ENCODE data around the gene LAMP5.

LAMP5 gene

GRCh38 chr20:9503526-9504245 is 10.7 kb upstream of the LAMP5 start:
- Histone ChIP-seq H3K4me1 (ENCODE audit: control insufficient read depth, insufficient read depth, low read length) (no peaks in the 10 kb centered on the region), H3K27me3 (ENCODE audit: control insufficient read depth, insufficient read depth, low read length) (peaks cover 50% of the 10 kb centered on the region), H3K9ac (ENCODE audit: low read depth, low read length) (no peak overlapping the region), H3K4me3 (ENCODE audit: low read depth, low read length) (no peak overlapping the region), H3K9me3 (ENCODE audit: control insufficient read depth, insufficient read depth, low read length) (no peaks in the 10 kb centered on the region), H3K36me3 (ENCODE audit: control insufficient read depth, insufficient read depth, low read length) (no peaks in the 10 kb centered on the region)

- no peaks in the 10 kb centered on the region for H3K9me3 ChIP-seq (ENCODE audit: control insufficient read depth, insufficient read depth, low read length)
- H3K36me3 ChIP-seq (ENCODE audit: control insufficient read depth, insufficient read depth, low read length), result no peaks in the 10 kb centered on the region
- peak overlapping the region; percentile 38 for H3K4me3 ChIP-seq (ENCODE audit: low read depth, low read length)
- H3K9ac ChIP-seq (ENCODE audit: low read depth, low read length), result no peak overlapping the region
- peaks cover 77% of the 10 kb centered on the region for H3K27me3 ChIP-seq (ENCODE audit: control insufficient read depth, insufficient read depth, low read length)
- H3K4me1 ChIP-seq (ENCODE audit: control insufficient read depth, insufficient read depth, low read length), result no peaks in the 10 kb centered on the region
These were observed 8.0 kb upstream of the LAMP5 start for GRCh38 chr20:9506280-9506821.

- no peaks in the 10 kb centered on the region for H3K36me3 ChIP-seq (ENCODE audit: control insufficient read depth, insufficient read depth, low read length)
- no peaks in the 10 kb centered on the region for H3K4me1 ChIP-seq (ENCODE audit: control insufficient read depth, insufficient read depth, low read length)
- no peak overlapping the region for H3K9ac ChIP-seq (ENCODE audit: low read depth, low read length)
- no peaks in the 10 kb centered on the region for H3K9me3 ChIP-seq (ENCODE audit: control insufficient read depth, insufficient read depth, low read length)
- peaks cover 83% of the 10 kb centered on the region for H3K27me3 ChIP-seq (ENCODE audit: control insufficient read depth, insufficient read depth, low read length)
- H3K4me3 ChIP-seq (ENCODE audit: low read depth, low read length), result peak overlapping the region; percentile 38
These were observed 7.4 kb upstream of the LAMP5 start for GRCh38 chr20:9506964-9507369.

GRCh38 chr20:9507544-9508239 is 6.7 kb upstream of the LAMP5 start:
- Histone ChIP-seq H3K27me3 (ENCODE audit: control insufficient read depth, insufficient read depth, low read length) (peaks cover 91% of the 10 kb centered on the region), H3K36me3 (ENCODE audit: control insufficient read depth, insufficient read depth, low read length) (no peaks in the 10 kb centered on the region), H3K9me3 (ENCODE audit: control insufficient read depth, insufficient read depth, low read length) (no peaks in the 10 kb centered on the region), H3K9ac (ENCODE audit: low read depth, low read length) (no peak overlapping the region), H3K4me1 (ENCODE audit: control insufficient read depth, insufficient read depth, low read length) (no peaks in the 10 kb centered on the region), H3K4me3 (ENCODE audit: low read depth, low read length) (peak overlapping the region; percentile 38)

- Histone ChIP-seq H3K27me3 (ENCODE audit: control insufficient read depth, insufficient read depth, low read length) (peaks cover 94% of the 10 kb centered on the region), H3K4me3 (ENCODE audit: low read depth, low read length) (peak overlapping the region; percentile 38), H3K9ac (ENCODE audit: low read depth, low read length) (no peak overlapping the region)
These were observed 6.1 kb upstream of the LAMP5 start for GRCh38 chr20:9508240-9508661.

GRCh38 chr20:9508696-9509178 is 5.7 kb upstream of the LAMP5 start:
- Histone ChIP-seq H3K4me1 (ENCODE audit: control insufficient read depth, insufficient read depth, low read length) (no peaks in the 10 kb centered on the region), H3K4me3 (ENCODE audit: low read depth, low read length) (peak overlapping the region; percentile 38), H3K36me3 (ENCODE audit: control insufficient read depth, insufficient read depth, low read length) (no peaks in the 10 kb centered on the region), H3K27me3 (ENCODE audit: control insufficient read depth, insufficient read depth, low read length) (peaks cover 96% of the 10 kb centered on the region), H3K9ac (ENCODE audit: low read depth, low read length) (no peak overlapping the region), H3K9me3 (ENCODE audit: control insufficient read depth, insufficient read depth, low read length) (no peaks in the 10 kb centered on the region)

More at GRCh38 chr20:9508240-9508661, 6.1 kb upstream of the LAMP5 start:
- H3K4me1 ChIP-seq (ENCODE audit: control insufficient read depth, insufficient read depth, low read length), result no peaks in the 10 kb centered on the region
- no peaks in the 10 kb centered on the region for H3K9me3 ChIP-seq (ENCODE audit: control insufficient read depth, insufficient read depth, low read length)
- no peaks in the 10 kb centered on the region for H3K36me3 ChIP-seq (ENCODE audit: control insufficient read depth, insufficient read depth, low read length)

GRCh38 chr20:9509246-9509645 is 5.1 kb upstream of the LAMP5 start:
- Histone ChIP-seq H3K4me1 (ENCODE audit: control insufficient read depth, insufficient read depth, low read length) (no peaks in the 10 kb centered on the region), H3K27me3 (ENCODE audit: control insufficient read depth, insufficient read depth, low read length) (peaks cover 98% of the 10 kb centered on the region), H3K36me3 (ENCODE audit: control insufficient read depth, insufficient read depth, low read length) (no peaks in the 10 kb centered on the region), H3K4me3 (ENCODE audit: low read depth, low read length) (peak overlapping the region; percentile 38), H3K9ac (ENCODE audit: low read depth, low read length) (no peak overlapping the region), H3K9me3 (ENCODE audit: control insufficient read depth, insufficient read depth, low read length) (no peaks in the 10 kb centered on the region)

- no peaks in the 10 kb centered on the region for H3K36me3 ChIP-seq (ENCODE audit: control insufficient read depth, insufficient read depth, low read length)
- no peak overlapping the region for H3K9ac ChIP-seq (ENCODE audit: low read depth, low read length)
- no peak overlapping the region for H3K4me3 ChIP-seq (ENCODE audit: low read depth, low read length)
- peaks cover 99% of the 10 kb centered on the region for H3K27me3 ChIP-seq (ENCODE audit: control insufficient read depth, insufficient read depth, low read length)
- no peaks in the 10 kb centered on the region for H3K9me3 ChIP-seq (ENCODE audit: control insufficient read depth, insufficient read depth, low read length)
- peaks cover 7% of the 10 kb centered on the region for H3K4me1 ChIP-seq (ENCODE audit: control insufficient read depth, insufficient read depth, low read length)
These were observed 3.5 kb upstream of the LAMP5 start for GRCh38 chr20:9510911-9511310.

GRCh38 chr20:9514072-9514460 is 324 bp upstream of the LAMP5 start:
- Histone ChIP-seq H3K4me3 (ENCODE audit: low read depth, low read length) (peak overlapping the region; percentile 66), H3K9me3 (ENCODE audit: control insufficient read depth, insufficient read depth, low read length) (no peaks in the 10 kb centered on the region), H3K36me3 (ENCODE audit: control insufficient read depth, insufficient read depth, low read length) (no peaks in the 10 kb centered on the region), H3K9ac (ENCODE audit: low read depth, low read length) (no peak overlapping the region), H3K27me3 (ENCODE audit: control insufficient read depth, insufficient read depth, low read length) (peaks cover 95% of the 10 kb centered on the region), H3K4me1 (ENCODE audit: control insufficient read depth, insufficient read depth, low read length) (peaks cover 18% of the 10 kb centered on the region)

- no peak overlapping the region for H3K9ac ChIP-seq (ENCODE audit: low read depth, low read length)
- peak overlapping the region; percentile 66 for H3K4me3 ChIP-seq (ENCODE audit: low read depth, low read length)
- H3K9me3 ChIP-seq (ENCODE audit: control insufficient read depth, insufficient read depth, low read length), result no peaks in the 10 kb centered on the region
- no peaks in the 10 kb centered on the region for H3K36me3 ChIP-seq (ENCODE audit: control insufficient read depth, insufficient read depth, low read length)
- H3K27me3 ChIP-seq (ENCODE audit: control insufficient read depth, insufficient read depth, low read length), result peaks cover 94% of the 10 kb centered on the region
- H3K4me1 ChIP-seq (ENCODE audit: control insufficient read depth, insufficient read depth, low read length), result peaks cover 21% of the 10 kb centered on the region
These were observed 810 bp downstream of the LAMP5 start for GRCh38 chr20:9515214-9515585.

- H3K9me3 ChIP-seq (ENCODE audit: control insufficient read depth, insufficient read depth, low read length), result no peaks in the 10 kb centered on the region
- H3K9ac ChIP-seq (ENCODE audit: low read depth, low read length), result peak overlapping the region; percentile 29
- H3K4me1 ChIP-seq (ENCODE audit: control insufficient read depth, insufficient read depth, low read length), result peaks cover 26% of the 10 kb centered on the region
- peak overlapping the region; percentile 66 for H3K4me3 ChIP-seq (ENCODE audit: low read depth, low read length)
- peaks cover 94% of the 10 kb centered on the region for H3K27me3 ChIP-seq (ENCODE audit: control insufficient read depth, insufficient read depth, low read length)
- no peaks in the 10 kb centered on the region for H3K36me3 ChIP-seq (ENCODE audit: control insufficient read depth, insufficient read depth, low read length)
These were observed 1.4 kb downstream of the LAMP5 start for GRCh38 chr20:9515741-9516233.
